Measurements from ENCODE around the gene HOXA7. TPM values are rescaled to one million over a fixed set of nuclear protein-coding genes. Genes with fewer than 3 reads are reported as not detected.

The HOXA7 gene
- total RNA-seq, 6 experiments from 2014 or later, result not detected

- ATAC-seq, result no peak
- peaks cover 0 to 15% (median 3%) of the 10 kb centered on the region in 4 donors for H3K4me1 ChIP-seq
- H3K9me3 ChIP-seq, result no peaks in the 10 kb centered on the region
- TF ChIP-seq POLR2A (IDR thresholded peaks at IDR 0.05), result no peak
- TF ChIP-seq, protein P1, sequence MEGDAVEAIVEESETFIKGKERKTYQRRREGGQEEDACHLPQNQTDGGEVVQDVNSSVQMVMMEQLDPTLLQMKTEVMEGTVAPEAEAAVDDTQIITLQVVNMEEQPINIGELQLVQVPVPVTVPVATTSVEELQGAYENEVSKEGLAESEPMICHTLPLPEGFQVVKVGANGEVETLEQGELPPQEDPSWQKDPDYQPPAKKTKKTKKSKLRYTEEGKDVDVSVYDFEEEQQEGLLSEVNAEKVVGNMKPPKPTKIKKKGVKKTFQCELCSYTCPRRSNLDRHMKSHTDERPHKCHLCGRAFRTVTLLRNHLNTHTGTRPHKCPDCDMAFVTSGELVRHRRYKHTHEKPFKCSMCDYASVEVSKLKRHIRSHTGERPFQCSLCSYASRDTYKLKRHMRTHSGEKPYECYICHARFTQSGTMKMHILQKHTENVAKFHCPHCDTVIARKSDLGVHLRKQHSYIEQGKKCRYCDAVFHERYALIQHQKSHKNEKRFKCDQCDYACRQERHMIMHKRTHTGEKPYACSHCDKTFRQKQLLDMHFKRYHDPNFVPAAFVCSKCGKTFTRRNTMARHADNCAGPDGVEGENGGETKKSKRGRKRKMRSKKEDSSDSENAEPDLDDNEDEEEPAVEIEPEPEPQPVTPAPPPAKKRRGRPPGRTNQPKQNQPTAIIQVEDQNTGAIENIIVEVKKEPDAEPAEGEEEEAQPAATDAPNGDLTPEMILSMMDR (IDR thresholded peaks at IDR 0.05), result no peak
- peak overlapping the region in 1 of 3 donors; percentile 17 for H3K4me3 ChIP-seq
- H3K36me3 ChIP-seq, result no peaks in the 10 kb centered on the region
- peaks cover 21 to 64% of the 10 kb centered on the region in 2 donors for H3K27me3 ChIP-seq
- no peak overlapping the region for H3K27ac ChIP-seq
- WGBS (ENCODE audit: insufficient coverage, low coverage, low lambda C conversion rate, missing lambda C conversion rate), result 6% methylated on average over 10 of the region's 47 CpGs
- intact Hi-C loops (cut with DNase I), result loop anchor here in 1 of 2 donors (10.0 kb wide), 1 partner anchor 70 kb away; the partner anchor contains the start of gene HOXA1
- DNase-seq, result peak in 1 of 3 donors; percentile 55
Observed at GRCh38 chr7:27164367-27165088, 8.1 kb upstream of the HOXA7 start.

- no peak for DNase-seq
- Histone ChIP-seq H3K4me1 (peaks cover 0 to 15% (median 4%) of the 10 kb centered on the region in 4 donors), H3K9me3 (no peaks in the 10 kb centered on the region), H3K4me3 (no peak overlapping the region), H3K27ac (no peak overlapping the region), H3K27me3 (peaks cover 18 to 64% of the 10 kb centered on the region in 2 donors), H3K36me3 (no peaks in the 10 kb centered on the region)
- no peak for ATAC-seq
- WGBS (ENCODE audit: insufficient coverage, low coverage, low lambda C conversion rate, missing lambda C conversion rate), result 17% methylated on average over 12 of the region's 12 CpGs
- no peak for TF ChIP-seq POLR2A (IDR thresholded peaks at IDR 0.05)
- TF ChIP-seq, protein P1 (IDR thresholded peaks at IDR 0.05), result no peak
- intact Hi-C loops (cut with DNase I), result loop anchor here in 1 of 2 donors (10.0 kb wide), 1 partner anchor 69 kb away; the partner anchor contains the start of gene HOXA1
Observed at GRCh38 chr7:27164045-27164366, 7.5 kb upstream of the HOXA7 start.

- peaks cover 20 to 62% of the 10 kb centered on the region in 2 donors for H3K27me3 ChIP-seq
- intact Hi-C loops (cut with DNase I), result loop anchor here in 1 of 2 donors (10.0 kb wide), 1 partner anchor 69 kb away; the partner anchor contains the start of gene HOXA1
- TF ChIP-seq, protein P1 (IDR thresholded peaks at IDR 0.05), result no peak
- no peak for TF ChIP-seq POLR2A (IDR thresholded peaks at IDR 0.05)
- DNase-seq (no peak), ATAC-seq (no peak)
- 45% methylated on average over 22 of the region's 24 CpGs for WGBS (ENCODE audit: insufficient coverage, low coverage, low lambda C conversion rate, missing lambda C conversion rate)
- no peak overlapping the region for H3K27ac ChIP-seq
- no peak overlapping the region for H3K4me3 ChIP-seq
- no peaks in the 10 kb centered on the region for H3K36me3 ChIP-seq
- H3K9me3 ChIP-seq, result no peaks in the 10 kb centered on the region
- H3K4me1 ChIP-seq, result peaks cover 0 to 15% (median 4%) of the 10 kb centered on the region in 4 donors
Observed at GRCh38 chr7:27163288-27164044, 7.0 kb upstream of the HOXA7 start.

- TF ChIP-seq, protein P1 (IDR thresholded peaks at IDR 0.05), result no peak
- TF ChIP-seq POLR2A (IDR thresholded peaks at IDR 0.05), result no peak
- ATAC-seq, result no peak
Observed at GRCh38 chr7:27162561-27163287, 6.2 kb upstream of the HOXA7 start.

More at GRCh38 chr7:27162561-27163287, 6.2 kb upstream of the HOXA7 start:
- H3K9me3 ChIP-seq, result no peaks in the 10 kb centered on the region
- no peaks in the 10 kb centered on the region for H3K36me3 ChIP-seq
- WGBS (ENCODE audit: insufficient coverage, low coverage, low lambda C conversion rate, missing lambda C conversion rate), result 65% methylated on average over 7 of the region's 7 CpGs
- H3K4me1 ChIP-seq, result peaks cover 0 to 15% (median 4%) of the 10 kb centered on the region in 4 donors
- H3K4me3 ChIP-seq, result no peak overlapping the region
- intact Hi-C loops (cut with DNase I), result loop anchor here in 1 of 2 donors (10.0 kb wide), 1 partner anchor 68 kb away; the partner anchor contains the start of gene HOXA1
- H3K27me3 ChIP-seq, result peaks cover 28 to 54% of the 10 kb centered on the region in 2 donors
- H3K27ac ChIP-seq, result no peak overlapping the region
- DNase-seq, result no peak
